Measurements from ENCODE around the gene ASPDH.
A peak's percentile ranks its signal among the peaks of the same experiment; 100 is the strongest.
"Not testable (repeated sequence)": the region's sequence is repeated elsewhere in the genome, so short reads cannot be mapped to it uniquely, and the experiment has no call there.

The ASPDH gene

DNA sequence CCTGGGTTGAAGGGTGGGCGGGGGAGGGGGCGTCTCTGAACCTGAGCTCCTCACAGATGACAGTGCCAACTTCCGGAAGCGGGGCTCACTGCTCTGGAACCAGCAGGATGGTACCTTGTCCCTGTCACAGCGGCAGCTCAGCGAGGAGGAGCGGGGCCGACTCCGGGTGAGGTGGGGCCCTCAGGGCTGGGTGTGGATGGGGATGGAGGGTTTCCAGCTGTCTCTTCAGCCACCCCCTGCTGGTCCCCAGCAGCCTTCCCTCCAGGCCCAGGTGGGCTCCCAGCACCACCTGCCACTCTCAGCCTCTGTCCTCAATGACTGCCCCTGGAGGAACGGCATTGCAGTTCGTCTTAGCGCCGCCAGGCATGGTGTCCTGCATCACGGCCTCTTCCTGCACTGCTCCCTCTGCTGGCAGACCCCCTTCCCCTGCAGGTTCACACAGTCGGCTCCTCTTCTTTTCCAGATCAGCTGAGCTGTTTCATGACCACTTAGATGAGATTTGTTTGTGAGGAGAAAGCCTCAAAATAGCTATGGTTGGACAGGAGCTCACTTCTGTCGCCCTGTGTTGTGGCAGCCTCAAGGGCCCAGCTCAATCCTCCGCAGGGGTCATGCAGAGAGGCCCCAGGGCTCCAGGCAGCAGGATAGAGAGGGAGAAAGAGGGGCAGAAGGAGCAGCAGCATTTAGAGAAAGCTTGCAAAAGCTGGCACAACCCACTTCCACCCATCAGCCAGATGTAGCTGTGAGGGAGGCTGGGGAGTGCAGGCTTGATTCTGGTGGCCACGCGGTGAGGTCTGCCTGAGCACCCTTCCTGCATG is 34.6 kb downstream of the ASPDH start:
- no peak for DNase-seq (ENCODE audit: low spot score)

- DNase-seq (ENCODE audit: low spot score) = no peak
Measured at GRCh38 chr19:50477751-50478515, 35.8 kb downstream of the ASPDH start.

DNA sequence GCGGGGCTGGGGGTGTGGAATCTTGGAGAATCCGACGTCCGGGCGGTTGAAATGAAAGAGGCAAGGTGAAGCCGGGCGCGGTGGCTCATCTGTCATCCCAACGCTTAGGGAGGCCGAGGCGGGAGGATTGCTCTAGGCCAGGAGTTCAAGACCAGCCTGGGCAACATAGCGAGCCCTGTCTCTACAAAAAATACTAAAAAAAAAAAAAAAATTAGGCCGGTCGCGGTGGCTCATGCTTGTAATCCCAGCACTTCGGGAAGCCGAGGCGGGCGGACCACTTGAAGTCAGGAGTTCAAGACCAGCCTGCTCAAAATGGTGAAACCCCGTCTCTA is 36.8 kb downstream of the ASPDH start:
- no peak for DNase-seq (ENCODE audit: low spot score)

DNA sequence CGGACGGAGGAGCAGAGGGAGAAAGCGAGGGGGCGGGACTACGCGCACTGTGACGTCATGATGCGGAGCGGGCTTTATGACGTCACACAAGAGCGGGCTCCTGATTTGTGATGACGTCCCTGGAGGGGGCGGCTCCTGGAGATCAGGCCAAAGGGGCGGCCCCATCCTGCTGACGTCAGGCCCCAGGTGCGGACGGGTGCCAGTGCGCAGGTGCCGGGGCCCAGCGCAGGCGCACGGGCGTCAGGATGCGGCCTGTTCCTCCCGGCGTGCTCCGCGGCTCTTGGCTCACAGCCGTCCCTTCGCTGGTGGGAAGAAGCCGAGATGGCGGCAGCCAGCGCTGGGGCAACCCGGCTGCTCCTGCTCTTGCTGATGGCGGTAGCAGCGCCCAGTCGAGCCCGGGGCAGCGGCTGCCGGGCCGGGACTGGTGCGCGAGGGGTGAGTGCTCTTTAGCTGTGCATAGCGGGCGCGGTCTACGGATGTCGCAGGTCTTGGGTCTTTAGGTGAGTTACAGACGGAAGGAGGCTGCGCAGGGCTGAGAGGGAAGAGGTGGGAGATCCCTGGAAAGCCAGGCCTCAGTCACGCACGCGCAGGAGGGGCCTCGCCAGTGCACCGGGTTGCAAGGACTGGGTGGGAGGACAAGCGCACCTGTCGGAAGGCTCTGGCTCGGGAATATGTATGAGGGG is 37.3 kb downstream of the ASPDH start, which contains the start of the genes EMC10 and GARIN5A:
TSS of gene EMC10 (plus strand) at position 284 of the 683 bp plus-strand sequence. CDS start at position 322, 38 bp downstream.
TSS of gene GARIN5A (minus strand) at position 625 of the 683 bp plus-strand sequence. CDS start at position 165, 460 bp downstream.
- DNase-seq (ENCODE audit: low spot score) = peak; percentile 90

DNA sequence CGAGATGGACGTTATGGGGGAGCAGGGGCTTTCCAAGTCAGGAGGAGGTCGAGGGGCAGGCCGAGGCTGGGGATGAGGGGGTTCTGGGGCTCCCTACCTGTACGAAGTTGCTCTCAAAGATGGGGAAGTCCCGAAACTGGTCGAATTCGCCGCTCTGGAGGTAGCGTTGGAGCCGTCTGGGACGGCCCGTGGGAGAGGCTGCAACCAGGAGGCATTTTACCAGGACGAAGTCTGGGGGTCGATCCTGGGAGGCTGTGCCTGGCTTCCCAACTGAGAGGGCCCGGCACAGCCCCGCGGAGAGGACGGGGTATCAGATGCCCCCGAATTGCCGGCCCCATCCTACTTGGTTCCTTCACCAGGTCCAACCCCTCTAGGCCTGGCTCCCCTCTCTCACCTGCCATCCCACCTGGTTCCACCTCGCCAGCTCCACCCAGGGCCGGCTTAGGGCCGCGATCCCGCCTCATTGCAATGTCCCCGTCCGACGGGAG is 37.9 kb downstream of the ASPDH start:
- DNase-seq (ENCODE audit: low spot score) = no peak

DNA sequence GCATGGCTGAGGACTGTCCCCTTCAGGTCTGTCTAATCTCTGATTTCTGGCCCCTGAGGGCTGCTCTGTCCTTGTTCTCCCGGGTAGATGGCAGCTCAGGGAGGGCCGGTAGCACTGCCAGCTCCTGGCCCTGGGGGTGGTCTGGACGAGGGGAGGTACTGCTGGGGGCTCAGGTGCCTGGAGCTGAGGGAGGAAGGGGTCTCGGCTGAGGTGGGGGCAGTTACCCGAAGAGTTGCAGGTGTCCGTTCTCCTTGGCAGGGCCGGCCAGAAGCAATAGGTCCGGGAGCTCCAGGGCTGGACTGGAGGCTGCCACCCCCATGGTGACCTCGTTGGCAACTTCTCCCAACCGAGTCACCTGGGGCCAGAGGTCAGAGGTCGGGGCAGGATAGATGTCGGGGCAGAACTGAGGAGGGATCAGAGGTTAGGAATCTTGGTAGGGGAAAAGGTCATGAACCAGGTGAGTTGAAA is 38.6 kb downstream of the ASPDH start:
- DNase-seq (ENCODE audit: low spot score) = no peak

DNA sequence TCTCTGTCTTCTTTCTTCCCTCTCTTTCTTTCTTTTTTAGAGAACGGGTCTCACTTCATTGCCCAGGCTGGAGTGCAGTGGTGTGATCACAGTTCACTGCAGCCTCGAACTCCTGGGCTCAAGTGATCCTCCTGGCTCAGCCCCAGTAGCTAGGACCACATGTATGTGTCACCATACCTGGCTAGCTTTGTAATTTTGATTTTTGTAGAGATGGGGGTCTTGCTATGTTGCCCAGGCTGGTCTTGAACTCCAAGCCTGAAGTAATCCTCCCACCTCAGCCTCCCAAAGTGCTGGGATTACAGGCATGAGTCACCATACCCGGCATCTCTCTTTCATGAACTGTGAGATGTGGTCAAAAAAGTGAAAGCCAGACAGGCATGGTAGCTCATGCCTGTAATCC is 40.4 kb downstream of the ASPDH start:
- not testable (repeated sequence) for DNase-seq (ENCODE audit: low spot score)

DNA sequence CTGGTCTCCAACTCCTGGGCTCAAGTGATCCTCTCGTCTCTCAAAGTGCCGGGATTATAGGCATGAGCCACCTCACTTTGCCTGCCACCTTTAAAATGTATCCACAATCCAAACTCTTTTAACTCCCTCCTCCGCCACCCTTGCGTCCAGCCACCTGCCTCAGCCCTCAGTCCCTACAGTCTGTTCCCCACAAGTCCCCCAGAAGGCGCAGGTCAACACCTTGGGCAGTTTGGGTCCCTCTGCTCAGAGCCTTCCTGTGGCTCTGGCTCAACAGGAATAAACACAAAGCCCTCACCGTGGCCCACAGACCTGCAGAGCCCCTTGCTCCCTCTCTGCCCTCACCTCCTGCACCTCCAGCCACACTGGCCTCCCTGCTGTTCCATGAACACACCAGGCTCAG is 44.9 kb downstream of the ASPDH start:
- DNase-seq (ENCODE audit: low spot score) = no peak

GRCh38 chr19:50467566-50467965 is 46.1 kb downstream of the ASPDH start:
- DNase-seq (ENCODE audit: low spot score) = no peak

- DNase-seq (ENCODE audit: low spot score) = no peak
Measured at GRCh38 chr19:50466706-50467039, 47.0 kb downstream of the ASPDH start.

GRCh38 chr19:50465986-50466705 is 47.6 kb downstream of the ASPDH start:
- no peak for DNase-seq (ENCODE audit: low spot score)

GRCh38 chr19:50465000-50465399 is 48.7 kb downstream of the ASPDH start:
- no peak for DNase-seq (ENCODE audit: low spot score)

DNA sequence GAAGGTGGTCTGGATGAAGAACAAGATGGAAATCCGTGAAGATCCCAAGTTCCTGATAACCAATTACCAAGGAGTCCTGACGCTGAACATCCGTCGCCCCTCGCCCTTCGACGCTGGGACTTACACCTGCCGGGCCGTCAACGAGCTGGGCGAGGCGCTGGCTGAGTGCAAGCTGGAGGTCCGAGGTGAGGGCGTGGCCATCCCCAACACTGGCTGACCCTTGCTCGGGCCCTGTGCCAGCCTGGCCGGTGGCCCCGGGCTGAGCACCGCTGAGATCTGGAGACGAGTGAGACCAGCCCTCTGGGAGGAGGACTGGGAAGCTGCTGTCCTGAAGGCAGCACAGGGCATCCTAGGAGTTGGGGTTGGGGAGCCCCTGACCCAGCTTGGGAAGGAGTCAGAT is 49.4 kb downstream of the ASPDH start:
- DNase-seq (ENCODE audit: low spot score) = no peak

- DNase-seq (ENCODE audit: low spot score) = no peak
Measured at GRCh38 chr19:50462970-50463369, 50.7 kb downstream of the ASPDH start.

Data from CD4-positive, alpha-beta T cell treated with Interleukin-6 at 100 ng/mL for 8 hours (primary cell).